Limb (tissue), 2 donors: ENCODE data around the gene NCKAP5L.
A peak's percentile ranks its signal among the peaks of the same experiment; 100 is the strongest.

Experiments used
- DNase-seq, 2 donors: peaks; one replicate each; pipeline ENCODE4 v3.0.0-alpha.2; 2016; ENCODE audit errors: extremely low spot score in 2 of 2

Gene NCKAP5L

DNA sequence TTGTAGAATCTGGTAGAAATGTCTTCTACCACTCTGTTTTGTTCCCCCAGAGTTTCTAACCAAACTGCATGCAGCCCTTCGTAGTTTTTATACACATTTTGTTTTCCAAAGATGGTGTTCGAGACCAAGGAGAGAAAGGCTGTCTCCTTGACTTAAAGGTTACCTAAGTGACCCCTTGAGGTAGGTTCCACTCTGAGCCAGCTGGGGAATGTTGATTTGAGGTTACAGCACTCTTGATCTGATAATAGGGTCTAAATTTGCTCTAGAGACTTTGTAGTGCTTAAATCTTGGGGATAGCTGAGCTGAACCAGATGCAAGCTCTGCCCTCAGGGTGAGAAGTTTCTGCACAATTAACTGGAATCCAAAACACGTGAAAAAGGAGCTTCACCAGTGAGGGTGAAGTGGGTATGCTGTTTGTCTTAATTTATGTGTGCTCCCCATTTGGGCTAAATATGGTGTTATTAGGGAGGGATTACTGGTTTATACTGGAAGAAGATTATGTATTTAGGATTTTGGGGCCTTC lies 83.8 kb downstream of the NCKAP5L start:
- DNase-seq, result no peak

GRCh38 chr12:49741882-49742620 lies 86.2 kb downstream of the NCKAP5L start:
- DNase-seq, result peak in 1 of 2 donors; percentile 42
